GM18951 (cell line): ENCODE results near the gene ECM2.
"Not testable (repeated sequence)": the region's sequence is repeated elsewhere in the genome, so short reads cannot be mapped to it uniquely, and the experiment has no call there.

Experiments
- POLR2A ChIP-seq: IDR thresholded peaks from 4 replicates; pipeline ENCODE4 v1.6.1; 2011; ENCODE audit warnings: mild to moderate bottlenecking; ENCODE audit not compliant: insufficient read length, insufficient read depth; ENCODE audit errors: extremely low read depth
- in situ Hi-C: fragments of 300-500 bp; cut with MboI; formaldehyde crosslinking; loops from one replicate; pipeline ENCODE4 v1.12.0; 2022; ENCODE audit warnings: low sequenced_read_pairs, mixed read lengths, inconsistent platforms; ENCODE audit not compliant: unreplicated experiment

The ECM2 gene

DNA sequence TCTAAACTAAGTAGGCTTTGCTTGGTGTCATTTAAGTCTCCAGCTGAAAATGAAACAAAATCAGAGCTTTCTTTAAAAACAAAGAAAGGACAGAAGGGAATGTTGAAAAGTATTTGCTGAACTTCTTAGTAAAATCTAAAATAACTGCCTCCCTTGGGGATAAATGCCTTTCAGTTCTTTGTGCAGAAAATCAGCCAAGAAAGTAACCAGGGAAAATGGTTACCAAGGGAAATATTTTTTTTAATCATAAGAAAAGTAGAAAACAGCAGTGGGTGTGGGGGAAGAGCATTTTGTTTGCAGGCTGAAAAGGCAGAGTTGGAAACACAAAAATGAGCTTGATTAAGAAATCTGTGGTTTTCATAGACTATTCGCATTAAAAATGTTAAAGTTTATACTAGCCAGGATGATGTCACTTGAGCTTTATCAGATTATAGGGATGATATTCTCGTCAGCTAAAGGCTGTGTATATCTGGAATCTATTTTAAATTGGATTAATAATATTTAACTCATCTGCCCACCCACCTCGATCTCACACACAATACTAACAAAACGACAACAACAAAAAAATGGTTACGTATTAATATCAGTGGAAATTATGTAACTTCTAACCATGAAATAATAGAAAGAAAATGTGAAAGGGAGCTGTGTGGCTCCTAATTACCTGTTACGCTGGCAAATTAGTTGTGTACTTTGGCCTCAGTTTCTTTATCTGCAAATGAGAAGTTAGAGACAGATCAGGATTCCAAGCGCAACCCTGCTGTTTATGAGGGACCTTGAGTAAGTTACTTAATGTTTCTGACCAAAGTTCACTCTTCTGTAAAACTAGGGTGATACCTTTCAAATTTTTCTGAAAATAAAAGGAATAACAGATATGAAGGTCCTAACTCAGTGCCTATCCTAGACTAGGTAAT, at the start of gene ECM2:
Gene ECM2, minus strand, starts transcription at position 51 of the 911 bp plus-strand sequence. CDS start 13,124 bp downstream, outside the sequence.
- in situ Hi-C loops: no loop called here
- TF ChIP-seq POLR2A: no peak

DNA sequence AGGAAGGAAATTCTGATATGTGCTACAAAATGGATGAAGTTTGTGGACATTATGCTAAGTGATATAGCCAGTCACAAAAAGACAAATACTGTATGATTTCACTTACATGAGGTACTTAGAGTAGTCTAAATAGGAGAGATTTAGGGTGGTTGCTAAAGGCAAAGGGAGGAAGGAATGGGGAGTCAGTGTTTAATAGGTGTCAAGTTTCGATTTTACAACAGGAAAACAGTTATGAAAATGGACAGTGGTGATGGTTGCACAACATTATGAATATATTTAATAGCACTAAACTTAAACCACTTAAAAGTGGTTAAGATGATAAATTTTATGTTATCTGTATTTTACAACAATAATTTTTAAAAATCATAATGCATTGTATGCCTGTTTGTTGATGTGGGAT, 40.4 kb upstream of the ECM2 start:
- in situ Hi-C loops: no loop called here
- no peak for TF ChIP-seq POLR2A

DNA sequence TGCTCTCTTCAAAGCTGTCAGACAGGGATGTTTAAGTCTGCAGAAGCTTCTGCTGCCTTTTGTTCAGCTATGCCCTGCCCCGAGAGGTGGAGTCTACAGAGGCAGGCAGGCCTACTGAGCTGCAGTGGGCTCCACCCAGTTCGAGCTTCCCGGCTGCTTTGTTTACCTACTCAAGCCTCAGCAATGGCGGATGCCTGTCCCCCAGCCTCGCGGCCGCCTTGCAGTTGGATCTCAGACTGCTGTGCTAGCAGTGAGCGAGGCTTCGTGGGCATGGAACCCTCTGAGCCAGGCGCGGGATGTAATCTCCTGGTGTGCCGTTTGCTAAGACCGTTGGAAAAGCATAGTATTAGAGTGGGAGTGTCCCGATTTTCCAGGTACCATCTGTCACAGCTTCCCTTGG, 37.8 kb upstream of the ECM2 start:
- in situ Hi-C loops: not testable (repeated sequence)

DNA sequence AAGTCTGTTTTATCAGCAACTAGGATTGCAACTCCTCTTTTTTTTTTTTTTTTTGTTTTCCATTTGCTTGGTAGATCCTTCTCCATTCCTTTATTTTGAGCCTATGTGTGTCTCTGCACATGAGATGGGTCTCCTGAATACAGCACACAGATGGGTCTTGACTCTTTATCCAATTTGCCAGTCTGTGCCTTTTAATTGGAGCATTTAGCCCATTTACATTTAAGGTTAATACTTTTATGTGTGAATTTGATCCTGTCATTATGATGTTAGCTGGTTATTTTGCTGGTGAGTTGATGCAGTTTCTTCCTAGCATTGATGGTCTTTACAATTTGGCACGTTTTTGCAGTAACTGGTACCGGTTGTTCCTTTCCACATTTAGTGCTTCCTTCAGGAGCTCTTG, 36.1 kb upstream of the ECM2 start:
- in situ Hi-C loops: not testable (repeated sequence)

DNA sequence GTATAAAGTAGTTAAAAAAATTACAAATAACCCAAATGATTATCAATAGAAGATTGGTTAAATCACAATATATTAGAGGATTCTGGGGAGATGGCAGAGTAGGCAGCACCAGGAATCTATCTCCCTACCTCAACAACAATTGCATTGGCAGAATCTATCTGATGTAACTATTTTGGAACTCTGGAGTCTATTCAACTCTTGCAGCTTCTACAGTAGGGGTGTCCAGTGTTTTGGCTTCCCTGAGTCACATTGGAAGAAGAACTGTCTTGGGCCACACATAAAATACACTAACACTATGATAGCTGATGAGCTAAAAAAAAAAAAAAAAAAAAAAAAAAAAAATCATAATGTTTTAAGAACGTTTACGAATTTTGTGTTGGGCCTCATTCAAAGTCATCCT, 29.2 kb upstream of the ECM2 start:
- in situ Hi-C loops: no loop called here
- TF ChIP-seq POLR2A: no peak

DNA sequence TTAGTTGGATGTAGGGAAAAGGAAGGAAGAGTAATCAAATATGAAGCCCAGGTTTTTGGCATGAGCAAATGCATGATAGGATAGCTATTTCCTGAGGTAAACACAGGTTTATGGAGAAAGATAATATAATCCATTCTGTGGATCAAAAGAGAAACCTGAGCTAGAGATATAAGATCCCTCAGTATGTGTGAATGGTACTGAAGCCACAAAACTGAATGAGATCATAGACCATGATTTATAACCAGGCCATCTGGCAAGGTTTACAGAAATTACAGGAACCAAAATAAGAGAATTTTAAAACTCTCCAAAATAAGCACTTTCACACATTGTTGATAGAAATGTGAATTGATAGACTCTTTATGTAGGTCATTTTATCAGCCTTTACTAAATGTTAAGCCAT, 28.7 kb upstream of the ECM2 start:
- in situ Hi-C loops: no loop called here
- TF ChIP-seq POLR2A: no peak

DNA sequence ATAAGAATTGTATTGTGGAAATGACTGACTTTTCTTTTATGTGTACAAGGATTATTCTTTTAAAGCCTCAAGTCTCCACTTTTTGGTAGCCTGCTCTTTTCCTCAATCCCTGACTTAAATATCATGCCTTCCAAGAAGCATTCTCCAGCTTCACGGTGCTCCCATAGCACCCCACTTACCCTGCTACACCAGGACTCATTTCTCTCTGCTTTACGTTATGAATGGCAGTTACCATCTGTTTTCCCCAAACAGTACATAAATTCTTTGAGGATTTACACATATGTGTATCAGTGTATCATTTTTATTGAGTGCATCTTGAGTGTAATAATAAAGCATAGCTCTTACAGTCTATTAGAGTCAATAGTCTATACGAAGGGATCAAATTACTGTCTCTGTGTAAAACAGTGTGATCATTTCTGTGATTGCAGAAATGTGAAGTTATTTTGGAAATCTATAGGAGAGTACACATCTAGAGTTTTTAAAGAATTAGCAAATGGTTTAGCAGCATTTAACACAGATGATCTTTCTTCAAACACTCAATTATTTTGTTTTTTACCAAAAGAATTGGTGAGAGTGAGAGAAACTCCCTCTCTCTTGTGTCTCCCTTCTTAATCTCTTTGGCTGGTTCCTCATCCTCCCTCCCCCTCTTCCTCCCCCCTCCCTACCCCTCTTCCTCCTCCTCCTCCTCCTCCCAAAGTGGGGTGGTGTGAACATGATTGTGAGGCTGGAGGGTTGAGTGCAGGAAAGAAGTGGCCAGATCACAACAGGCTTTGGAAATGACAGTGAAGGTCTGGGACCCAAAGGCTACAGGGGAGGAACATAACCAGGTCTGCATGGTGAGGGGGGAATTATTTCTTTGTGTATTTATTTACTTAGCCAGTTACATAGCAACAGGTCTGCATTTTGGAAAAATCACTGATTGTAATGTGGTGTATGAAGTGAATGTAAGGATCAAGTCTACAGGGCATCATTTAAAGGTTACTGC, 27.6 kb upstream of the ECM2 start:
- TF ChIP-seq POLR2A: no peak
- in situ Hi-C loops: no loop called here

DNA sequence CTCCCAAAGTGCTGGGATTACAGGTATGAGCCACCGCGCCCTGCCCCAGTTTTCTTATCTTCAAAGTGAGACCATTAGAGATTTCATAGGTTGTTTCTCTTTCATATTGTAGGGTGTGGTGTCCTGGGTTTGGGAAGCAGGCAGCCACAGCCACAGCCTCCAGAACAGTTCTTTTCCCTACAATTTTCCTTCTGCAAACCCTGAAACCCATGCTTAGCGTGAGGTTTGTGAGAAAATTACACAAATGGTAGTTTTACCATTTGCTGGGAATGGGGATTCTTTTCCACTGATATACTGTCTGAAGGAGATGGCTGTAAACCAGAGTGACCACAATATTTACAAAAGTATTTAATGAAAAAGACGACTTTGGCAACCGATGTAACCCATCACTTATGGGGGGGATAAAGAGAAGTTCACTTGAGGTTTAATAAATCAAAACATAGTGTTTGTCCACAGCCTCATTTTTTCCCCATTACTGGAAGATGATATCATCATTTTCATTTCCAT, 26.7 kb upstream of the ECM2 start:
- in situ Hi-C loops: no loop called here
- no peak for TF ChIP-seq POLR2A

DNA sequence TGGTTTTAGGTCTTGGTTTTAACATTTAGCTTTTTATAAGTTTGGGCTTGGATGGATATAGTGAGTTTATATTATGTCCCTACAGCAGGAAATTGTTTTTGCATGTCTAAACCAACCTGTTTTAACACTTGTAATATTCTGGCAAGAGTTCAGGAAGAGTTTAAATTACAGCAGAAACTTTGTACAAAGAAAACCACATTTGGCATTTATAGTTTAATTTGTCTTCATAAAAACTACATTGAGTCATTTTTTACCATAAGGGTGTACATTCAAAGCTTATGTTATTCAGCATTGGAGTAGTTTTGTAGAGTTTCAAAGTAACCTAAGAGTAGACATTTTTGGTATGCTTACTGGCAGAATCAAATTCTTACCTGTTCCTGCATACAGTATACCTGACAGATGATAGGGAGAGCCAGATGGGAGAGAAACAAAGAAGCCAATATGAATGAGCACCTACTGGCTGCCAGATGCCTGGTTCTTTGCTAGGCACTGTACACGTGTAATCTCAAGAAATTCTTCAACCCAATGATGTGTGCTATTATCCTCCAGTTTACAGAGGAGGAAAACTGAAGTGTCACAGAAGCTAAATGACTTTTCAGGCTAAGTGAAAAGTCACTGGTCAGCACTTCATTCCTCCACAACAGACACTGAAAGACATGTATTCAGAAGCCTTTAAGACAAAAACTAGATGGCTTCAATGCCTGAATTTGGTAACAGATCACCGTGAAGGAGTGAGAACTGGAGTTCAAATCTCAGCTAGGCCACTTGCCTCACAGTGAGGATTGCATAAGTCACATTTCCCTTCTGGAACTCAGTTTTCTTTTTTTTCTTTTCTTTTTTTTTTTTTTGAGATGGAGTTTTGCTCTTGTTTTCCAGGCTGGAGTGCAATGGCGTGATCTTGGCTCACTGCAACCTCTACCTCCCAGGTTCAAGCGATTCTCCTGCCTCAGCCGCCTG, 25.9 kb upstream of the ECM2 start:
- no peak for TF ChIP-seq POLR2A
- in situ Hi-C loops: no loop called here

DNA sequence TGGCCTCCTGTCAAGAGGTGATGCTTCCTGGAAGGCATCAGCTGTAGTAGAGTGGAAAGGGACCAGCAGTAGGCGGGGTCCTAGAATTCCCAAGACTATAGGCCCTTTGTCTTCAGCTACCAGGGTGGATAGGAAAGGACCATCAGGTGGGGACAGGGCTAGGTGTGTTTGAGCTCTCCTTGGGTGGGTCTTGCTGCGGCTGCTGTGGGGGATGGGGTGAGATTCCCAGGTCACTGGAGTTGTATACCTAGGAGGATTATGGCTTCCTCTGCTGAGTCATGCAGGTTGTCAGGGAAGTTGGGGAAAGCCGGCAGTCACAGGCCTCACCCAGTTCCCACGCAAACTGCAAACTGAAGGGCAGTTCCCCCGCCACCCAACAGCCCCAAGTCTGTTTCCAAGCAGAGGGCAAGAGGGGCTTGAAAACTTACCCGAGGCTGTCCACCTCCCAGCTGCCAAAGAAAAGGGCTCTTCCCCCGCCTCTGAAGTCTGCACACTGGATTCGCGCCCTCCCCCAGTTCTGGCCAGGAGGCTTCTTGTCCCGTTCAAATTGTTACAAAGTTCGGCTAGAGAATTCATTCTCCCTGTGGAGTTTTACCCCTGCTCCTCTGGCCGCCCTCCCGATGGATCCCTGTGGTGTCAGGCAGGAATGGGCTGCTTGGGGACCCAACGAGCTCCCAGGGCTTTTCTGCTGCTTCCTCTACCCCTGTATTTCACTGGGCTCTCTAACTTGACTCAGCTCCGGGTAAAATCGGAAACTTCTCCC, 23.0 kb upstream of the ECM2 start:
- no peak for TF ChIP-seq POLR2A
- in situ Hi-C loops: no loop called here

DNA sequence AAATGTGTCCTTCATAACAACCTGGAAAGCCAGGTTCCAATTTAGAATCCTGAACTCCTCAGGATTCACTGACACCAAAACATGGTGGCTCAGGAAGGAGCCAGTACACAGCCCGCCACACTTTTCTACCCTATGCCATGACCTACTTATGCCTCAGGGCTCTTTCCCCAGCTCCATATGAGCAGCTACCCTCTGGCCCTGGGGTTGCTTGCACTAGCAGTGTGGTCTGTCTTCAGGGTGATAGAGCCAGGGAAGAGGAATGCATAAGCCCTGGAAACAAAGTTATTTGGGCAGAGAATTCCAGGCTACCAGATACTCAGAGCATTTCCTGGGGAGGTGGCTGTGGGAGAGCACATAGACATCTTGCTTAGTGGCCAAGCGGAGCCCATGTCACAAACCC, 15.0 kb upstream of the ECM2 start:
- in situ Hi-C loops: no loop called here
- no peak for TF ChIP-seq POLR2A

DNA sequence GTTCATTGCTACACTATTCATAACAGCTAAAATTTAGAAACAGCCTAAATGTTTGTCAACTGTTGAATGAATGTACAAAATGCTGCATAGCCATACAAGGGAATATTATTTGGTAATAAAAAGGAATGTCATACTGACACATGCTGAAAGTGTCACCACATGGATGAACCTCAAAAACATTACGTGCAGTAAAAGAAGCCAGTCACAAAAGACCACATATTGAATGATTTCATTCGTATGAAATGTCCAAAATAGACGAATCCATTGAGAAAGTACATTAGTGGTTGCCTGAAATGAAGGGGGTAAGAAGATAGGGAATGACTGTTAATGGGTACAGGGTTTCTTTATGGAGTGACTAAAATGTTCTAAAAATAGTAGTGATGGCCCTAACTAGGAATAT, 11.6 kb upstream of the ECM2 start:
- in situ Hi-C loops: no loop called here

More for the DNA sequence above, 11.6 kb upstream of the ECM2 start:
- TF ChIP-seq POLR2A: no peak
